ENCODE measurements around the gene RAB40A.

- TF ChIP-seq CREB1 (IDR thresholded peaks at IDR 0.05; ENCODE audit: low read depth) (no peak), EGR1 (IDR thresholded peaks at IDR 0.05) (no peak), YY1 (IDR thresholded peaks at IDR 0.05; ENCODE audit: low read depth) (no peak), RAD21 (IDR thresholded peaks at IDR 0.05; ENCODE audit: low read depth) (no peak), ZBTB7A (IDR thresholded peaks at IDR 0.05; ENCODE audit: low read depth) (no peak), MAX (IDR thresholded peaks at IDR 0.05) (no peak), EP300 (IDR thresholded peaks at IDR 0.05; ENCODE audit: borderline replicate concordance) (no peak), REST (IDR thresholded peaks at IDR 0.05; ENCODE audit: low read depth) (no peak), NFIC (IDR thresholded peaks at IDR 0.05) (no peak), TAF1 (IDR thresholded peaks at IDR 0.05; ENCODE audit: low read depth) (no peak), TCF12 (IDR thresholded peaks at IDR 0.05; ENCODE audit: low read depth) (no peak), FOXM1 (IDR thresholded peaks at IDR 0.05; ENCODE audit: borderline replicate concordance, low read depth) (no peak)
Measured at GRCh38 chrX:103554687-103555424, 35.6 kb upstream of the RAB40A start.
